EL (cell line): ENCODE results near the gene GABRB1.
"Not testable (repeated sequence)": the region's sequence is repeated elsewhere in the genome, so short reads cannot be mapped to it uniquely, and the experiment has no call there.

Source experiments
- DNase-seq: peaks from one replicate; pipeline ENCODE4 v3.0.0-alpha.2; 2016

The GABRB1 gene

DNA sequence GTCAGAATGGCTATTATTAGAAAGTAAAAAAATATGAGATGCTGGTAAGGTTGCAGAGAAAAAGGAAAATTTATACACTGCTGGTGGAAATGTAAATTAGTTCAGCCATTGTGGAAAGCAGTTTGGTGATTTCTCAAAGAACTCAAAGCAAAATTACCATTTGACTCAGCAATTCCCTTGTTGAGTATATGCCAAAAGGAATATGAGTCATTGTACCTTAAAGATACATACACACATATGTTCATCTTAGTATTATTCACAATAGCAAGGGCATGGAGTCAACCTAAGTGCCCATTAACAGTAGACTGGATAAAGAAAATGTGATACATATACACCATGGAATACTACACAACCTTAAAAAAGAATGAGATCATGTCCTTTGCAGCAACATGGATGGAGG is 284.0 kb downstream of the GABRB1 start:
- DNase-seq, result peak; percentile 47

DNA sequence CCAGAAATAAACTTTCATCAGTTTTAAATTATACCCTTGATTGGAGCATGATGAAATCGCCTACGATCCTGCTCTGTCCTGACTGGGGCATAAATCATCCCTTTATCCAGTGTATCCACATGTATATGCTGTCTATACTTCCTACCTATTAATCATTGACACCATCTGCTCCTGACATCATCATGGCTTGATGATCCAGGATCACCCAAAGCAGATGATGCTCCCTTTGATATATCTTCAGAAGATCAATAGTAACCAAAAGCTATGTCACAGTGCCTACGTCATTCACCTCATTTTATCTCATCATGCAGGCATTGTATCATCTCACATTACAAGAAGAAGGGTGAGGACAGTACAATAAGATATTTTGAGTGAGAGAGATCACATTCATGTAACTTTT is 294.7 kb downstream of the GABRB1 start:
- DNase-seq, result no peak

DNA sequence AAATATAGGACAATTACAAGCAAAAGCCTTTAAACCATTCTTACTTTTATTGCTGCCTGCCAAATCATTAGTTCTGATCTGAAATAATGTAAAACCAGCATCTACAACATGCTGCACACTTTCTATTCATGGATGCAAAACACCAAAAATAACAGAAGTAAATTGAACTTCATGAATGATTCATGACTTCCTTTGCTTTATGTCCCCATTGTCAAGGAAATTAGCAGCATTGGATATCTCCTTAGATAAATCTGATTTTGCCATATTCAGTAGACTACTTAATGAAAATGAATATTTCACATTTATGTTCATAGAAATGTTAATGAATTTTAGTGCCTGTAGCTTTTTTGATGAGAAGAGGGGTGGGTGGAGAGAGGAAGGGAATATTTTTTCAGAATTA is 299.5 kb downstream of the GABRB1 start:
- no peak for DNase-seq

DNA sequence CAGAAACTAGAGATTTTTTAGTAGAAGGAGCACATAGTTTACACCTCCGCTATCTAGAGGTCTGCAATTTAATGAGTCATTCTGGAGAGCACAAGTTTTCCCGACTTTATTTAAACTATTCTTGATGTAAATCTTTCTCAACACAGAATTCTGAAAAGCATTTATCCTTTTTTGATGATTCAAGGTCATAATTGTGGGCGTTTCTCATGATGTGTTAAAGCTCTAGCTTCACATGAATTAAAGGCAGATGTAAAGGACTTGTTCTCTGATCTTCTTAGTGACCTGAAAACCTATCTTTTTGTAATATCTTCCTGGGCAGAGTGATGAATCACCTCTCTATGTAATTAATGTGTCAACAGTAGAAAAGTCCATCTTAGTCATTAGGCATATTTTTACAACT is 303.3 kb downstream of the GABRB1 start:
- DNase-seq, result peak; percentile 38

DNA sequence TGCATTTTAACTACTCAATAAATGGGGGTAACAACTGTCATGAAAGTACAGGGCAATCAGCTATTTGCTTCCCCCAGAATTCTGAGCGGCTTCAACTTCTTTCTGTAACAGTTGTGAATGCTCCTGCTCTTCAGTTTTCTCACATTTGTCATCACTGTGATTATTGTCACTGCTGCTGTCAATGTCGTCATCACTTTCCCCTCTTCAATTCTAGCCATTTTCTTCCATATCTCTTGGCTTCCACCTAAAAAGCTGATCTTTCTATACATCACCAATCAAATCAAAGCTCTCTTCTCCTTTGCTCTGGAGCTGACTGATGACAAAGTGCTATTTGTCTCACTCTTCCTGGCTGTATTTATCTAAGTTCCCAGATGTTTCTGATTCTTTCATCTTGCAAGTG is 306.5 kb downstream of the GABRB1 start:
- no peak for DNase-seq

DNA sequence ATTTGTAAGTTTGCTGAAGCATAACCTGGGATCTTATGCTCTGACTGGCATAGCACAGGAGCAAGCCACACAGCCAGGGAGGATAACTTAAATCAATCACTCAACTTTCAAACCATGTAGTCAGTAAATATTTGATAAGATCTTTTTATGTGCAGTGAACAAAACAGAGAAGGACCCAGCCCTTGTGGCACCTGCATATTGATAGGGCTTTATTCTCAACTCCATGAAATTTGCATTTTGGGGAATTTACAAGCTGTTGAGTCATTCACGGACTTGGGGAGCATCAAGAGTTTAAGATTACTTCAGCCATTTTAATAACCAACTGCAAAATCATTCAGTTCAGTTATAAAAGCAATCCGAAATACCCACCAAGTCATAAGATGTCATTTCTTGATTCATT is 309.5 kb downstream of the GABRB1 start:
- no peak for DNase-seq

DNA sequence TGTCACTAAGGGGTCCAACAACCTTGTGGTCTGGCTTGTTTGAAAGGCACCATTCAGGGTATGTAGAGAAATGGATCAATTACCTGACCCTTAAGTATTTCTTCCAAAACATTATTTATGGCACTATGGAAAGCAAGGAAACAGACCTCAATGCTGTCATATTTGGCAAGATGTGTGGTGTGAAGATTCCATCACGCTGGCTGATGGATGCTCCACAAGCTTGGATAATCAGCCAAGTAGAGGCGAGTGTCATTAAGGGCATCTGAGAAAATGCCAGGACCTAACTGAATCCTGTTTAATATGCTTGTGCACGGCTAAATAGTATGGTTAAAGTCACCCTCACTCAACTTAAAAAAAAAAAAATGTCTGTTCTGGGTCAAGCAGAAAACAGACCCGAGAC is 311.4 kb downstream of the GABRB1 start:
- DNase-seq, result no peak

DNA sequence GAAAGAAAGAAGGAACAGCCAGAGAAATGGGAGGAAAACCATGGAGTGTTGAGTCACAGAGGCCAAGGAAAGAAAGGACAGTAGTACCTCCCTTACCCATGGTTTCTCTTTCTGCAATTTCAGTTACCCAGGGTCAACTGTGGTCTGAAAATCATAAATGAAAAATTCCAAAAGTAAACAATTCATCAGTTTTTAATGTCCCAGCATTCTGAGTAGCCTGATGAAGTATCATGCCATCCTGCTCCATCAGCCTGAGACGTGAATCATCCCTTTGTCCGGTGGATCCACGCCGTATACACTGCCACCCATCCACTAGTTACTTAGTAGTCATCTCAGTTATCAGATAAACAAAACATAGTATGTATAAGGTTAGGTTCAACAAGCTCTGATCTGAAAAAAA is 318.0 kb downstream of the GABRB1 start:
- peak; percentile 94 for DNase-seq

DNA sequence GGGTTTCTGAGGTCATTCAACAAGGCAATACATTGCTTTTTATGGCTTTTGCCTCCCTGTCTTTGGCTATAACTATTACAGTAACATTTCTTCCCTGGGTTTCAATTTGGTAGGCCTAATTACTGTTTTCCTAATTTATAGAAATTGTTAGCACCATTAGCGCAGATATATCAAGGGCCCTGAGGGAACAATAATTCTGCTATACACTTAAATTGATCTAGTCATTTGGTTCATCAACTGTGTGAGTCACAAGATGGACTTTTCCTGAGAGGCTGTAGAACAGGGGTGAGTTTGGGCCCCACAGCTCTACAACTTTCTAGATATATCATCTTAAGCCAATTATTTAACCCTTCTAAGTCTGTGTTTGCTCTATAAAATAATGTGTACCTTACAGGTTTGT is 324.2 kb downstream of the GABRB1 start:
- no peak for DNase-seq

DNA sequence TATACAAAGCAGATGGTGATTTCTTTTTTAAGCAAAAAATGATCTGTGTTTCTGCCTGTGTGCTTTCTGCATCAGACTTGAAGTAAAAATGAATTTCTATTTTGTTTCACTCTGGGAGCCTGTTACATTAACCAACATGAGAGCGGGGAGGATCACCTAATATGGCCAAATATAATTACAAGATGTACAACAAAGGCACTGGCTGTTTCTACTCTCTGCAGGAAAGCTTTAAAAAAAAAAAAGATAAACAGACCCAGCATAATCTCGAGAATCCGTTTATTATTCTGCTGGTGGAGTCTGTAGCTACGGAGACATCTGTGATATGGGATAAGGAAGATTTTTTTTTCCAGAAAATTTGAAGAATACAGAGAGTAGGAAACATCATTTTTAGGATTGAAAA is 328.5 kb downstream of the GABRB1 start:
- DNase-seq, result no peak

DNA sequence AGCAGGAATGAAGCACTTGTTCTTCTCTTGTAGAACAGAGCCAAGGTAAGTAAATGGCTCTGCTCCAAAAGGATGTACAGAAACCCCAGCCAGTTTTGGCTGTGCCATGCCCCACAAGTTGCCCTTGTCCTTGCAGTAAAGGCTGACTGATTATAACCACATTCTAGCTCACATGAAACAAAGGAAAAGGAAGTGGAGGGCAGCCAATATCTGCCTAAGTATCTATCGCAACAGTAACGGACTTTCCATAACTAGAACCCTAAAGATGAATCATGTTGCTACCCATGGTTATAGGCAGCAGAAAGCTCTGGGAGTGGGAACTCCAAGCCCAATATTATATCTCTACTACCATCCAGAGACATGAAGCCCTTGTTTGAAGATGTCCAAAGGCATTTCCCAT is 336.4 kb downstream of the GABRB1 start:
- DNase-seq, result no peak

DNA sequence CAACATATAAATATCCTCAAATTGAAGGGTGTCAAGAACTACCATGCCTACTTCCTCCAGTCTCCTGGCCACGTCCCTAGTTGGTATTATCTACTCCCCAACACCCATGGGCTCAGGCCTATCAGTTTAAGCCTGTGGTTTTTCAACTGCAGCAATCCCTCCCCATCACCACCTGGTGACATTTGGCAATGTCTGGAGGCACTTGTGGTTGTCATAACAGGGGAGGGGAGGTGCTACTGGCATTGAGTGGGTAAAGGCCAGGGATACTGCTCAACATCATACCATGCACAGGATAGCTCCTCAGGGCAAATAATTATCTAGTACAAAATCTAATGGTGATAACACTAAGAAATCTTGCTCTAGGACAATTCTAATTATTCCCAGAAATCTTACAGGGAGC is 336.8 kb downstream of the GABRB1 start:
- no peak for DNase-seq

DNA sequence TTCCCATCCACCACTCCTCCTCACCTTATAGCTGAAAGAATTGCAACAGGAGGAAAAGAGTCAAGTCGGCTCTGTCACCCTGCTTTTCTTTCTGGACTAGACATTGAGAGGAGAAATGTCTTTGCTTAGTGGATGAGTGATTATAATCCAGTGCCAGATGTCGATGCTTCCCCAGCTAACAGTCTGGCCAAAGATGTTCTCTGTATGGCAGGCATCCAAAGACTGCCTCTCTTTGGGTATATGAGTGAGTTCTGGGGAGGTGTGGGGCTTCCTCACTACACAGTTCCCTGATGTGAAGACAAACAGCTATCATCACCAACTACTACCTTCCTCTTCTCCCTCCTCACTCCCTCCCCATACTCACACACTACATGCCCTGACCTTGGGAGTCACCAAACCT is 341.2 kb downstream of the GABRB1 start:
- DNase-seq, result peak; percentile 31

DNA sequence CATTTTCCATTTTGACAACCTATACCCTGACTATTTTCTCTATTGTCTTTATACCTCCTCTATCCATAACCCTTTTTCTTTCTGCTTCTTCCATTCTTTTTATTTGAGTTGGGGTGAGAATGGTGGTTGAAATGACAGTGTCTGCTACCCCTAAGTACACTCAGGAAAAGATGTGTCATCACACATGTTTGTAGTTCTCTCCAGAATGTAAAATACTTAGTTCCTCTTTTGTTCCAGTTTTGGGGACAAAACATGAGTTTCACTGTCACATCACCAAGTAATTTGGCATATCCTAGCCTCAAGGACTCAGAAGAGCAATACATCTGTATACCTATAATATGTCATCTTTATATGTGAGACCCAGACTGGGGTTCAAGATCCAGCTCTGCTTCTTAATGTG is 341.8 kb downstream of the GABRB1 start:
- DNase-seq, result no peak

DNA sequence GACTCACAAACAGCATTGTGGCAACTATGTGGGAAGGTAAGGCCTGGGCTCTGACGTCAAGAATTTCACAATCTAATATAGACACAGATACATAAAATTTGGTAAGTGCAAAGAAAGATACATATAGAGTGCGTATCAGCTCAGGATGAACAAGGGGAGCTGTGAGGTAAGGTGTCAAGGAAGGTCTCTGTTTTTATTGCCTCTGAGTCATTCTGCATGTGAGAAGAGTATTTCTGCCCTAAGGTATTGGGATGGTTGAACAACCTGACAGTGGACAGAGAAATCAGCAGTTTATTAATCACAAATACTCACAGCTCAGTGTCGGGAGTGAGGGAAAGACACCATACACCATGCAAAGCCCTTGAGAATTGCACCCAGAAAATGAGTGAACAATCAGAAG is 342.3 kb downstream of the GABRB1 start:
- DNase-seq, result no peak

DNA sequence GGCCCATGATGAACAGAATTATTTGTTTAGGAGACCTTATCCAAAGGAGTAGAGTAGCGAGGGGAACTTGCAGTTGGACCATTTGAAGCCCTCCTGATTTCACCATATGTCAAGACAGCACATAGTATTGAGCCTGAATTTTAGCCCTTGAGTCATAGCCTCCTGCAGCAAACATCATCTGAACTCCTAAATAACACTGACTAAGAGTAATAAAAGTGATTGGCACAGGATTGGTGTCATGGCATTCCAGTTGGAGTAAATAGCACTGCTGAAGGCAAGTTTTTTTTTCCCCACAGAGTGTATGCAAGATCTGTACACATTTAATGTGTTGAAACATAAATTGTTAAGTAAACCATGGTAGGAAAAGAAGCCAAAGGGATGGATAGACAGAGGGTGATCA is 343.1 kb downstream of the GABRB1 start:
- peak; percentile 85 for DNase-seq

DNA sequence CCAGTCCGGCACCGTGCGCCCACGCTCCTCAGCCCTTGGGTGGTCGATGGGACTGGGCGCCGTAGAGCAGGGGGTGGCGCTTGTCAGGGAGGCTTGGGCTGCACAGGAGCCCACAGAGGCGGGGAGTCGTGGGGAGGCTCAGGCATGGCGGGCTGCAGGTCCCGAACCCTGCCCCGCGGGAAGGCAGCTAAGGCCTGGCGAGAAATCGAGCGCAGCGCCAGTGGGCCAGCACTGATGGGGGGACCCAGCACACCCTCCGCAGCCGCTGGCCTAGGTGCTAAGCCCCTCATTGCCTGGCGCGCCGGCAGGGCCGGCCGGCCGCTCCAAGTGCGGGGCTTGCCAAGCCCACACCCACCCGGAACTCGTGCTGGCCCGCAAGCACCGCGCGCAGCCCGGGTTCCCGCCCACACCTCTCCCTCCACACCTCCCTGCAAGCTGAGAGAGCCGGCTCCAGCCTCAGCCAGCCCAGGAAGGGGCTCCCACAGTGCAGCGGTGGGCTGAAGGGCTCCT is 346.7 kb downstream of the GABRB1 start:
- not testable (repeated sequence) for DNase-seq

DNA sequence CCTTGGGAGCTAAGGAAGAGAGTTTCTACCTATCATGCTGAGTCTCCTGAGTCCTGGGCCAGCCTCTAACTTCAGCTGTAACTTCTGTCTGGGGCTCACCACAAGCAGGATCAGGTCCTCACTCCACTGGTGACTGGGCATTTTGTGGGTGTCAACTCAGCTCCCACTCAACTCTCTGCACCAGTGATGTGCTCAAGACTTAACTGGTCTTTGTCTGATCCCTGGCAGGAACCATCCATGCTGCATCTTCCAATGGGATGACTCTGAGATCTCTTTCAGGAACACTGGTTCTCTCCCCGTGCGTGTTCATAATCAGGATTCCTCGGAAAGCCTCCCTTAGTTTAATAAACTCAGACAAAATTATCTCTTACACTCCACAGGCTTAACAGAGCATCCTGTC is 349.8 kb downstream of the GABRB1 start:
- DNase-seq, result no peak

DNA sequence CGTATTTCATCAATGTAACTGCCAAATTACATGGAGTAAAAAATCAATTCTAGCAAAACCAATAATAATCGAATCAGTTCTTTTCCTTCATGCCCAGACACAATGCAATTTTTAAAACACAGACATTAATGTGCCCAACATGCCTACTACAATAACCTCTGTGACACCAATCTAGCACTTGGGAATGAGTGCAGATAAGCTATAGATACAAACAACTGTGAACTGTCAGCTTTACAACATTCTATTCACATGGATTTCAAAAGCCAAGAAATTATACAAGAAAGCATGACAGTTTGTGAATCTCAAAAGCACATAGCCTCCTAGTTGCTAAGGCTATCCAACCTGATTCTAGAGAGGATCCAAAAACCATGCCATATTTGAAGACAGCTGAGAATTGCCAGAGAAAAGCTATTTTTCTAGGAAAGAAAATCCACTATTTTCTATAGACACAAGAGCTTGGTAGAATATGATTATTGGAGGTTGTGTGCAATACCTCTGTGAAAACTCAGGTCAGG is 351.5 kb downstream of the GABRB1 start:
- no peak for DNase-seq

DNA sequence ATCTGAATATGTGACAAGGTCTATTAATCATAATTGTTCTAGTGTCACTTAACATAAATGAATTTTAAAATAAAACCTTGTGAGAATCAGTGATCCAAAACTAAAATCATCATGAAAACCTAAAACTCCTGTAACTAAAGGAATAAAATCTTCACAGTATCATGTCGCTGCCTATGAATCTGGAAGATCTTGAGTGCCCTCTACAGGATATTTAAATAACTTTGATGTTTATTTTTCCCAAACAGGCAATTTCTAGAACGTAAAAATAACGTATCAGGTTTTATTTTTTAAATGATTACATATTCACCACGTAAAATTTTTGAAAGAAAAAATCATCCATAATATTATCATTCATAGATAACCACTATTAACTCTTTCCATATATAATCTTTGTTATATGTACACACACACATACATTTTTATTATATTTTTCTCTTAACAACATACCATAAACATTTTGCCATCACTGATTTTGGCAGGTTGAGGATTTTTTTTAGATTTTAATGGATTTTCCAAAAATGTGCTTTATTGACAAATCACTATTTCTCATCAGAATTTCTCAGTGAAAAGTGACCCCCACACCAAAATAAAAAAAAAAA is 352.6 kb downstream of the GABRB1 start:
- DNase-seq, result peak; percentile 44

DNA sequence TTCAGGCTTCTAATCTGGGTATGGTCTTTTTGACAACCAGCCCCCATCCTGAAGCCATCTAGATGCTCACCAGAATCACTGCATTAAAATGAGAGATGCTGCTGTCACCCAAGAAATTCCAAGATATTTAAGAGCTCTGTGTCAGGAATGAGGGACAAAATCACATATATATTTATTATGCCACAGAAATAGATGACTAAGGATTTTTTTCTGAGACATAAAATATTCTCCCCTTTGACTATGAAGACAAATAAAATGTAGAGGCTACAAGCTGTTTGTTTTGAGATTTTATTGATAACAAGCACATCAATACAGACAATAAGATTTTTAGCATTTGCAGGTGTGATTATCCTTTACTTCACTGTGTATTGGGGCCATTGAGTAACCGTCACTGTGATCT is 354.8 kb downstream of the GABRB1 start:
- no peak for DNase-seq

DNA sequence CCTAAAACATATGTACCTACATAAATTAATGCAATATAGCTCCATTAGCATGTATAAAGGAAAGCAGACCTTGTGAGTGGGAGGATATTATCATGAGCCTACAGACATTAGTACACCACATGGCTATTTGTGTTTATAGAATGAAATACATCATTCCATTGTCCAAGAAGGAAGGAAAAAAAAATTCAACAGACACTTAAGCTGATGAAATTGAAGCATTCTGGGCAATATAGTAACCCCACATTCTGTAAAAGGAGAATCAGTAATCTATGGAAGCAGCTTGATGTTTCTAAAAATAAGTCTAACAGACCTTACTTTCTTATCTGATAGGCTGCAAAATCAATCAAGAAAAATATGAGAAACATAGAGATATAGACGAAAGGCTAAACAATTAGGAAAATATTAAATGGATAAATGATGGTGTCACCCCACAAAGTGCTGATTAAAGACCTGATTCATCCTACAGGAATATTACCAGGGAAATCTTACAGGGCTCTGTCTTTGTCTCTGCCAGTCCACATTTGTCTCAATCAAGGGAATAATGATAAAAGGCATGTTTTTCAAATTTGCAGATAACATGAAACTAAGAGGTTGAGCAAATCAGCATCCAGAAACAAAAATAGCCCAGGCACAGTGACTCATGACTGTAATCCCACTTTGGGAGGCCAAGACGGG is 355.3 kb downstream of the GABRB1 start:
- DNase-seq, result no peak

DNA sequence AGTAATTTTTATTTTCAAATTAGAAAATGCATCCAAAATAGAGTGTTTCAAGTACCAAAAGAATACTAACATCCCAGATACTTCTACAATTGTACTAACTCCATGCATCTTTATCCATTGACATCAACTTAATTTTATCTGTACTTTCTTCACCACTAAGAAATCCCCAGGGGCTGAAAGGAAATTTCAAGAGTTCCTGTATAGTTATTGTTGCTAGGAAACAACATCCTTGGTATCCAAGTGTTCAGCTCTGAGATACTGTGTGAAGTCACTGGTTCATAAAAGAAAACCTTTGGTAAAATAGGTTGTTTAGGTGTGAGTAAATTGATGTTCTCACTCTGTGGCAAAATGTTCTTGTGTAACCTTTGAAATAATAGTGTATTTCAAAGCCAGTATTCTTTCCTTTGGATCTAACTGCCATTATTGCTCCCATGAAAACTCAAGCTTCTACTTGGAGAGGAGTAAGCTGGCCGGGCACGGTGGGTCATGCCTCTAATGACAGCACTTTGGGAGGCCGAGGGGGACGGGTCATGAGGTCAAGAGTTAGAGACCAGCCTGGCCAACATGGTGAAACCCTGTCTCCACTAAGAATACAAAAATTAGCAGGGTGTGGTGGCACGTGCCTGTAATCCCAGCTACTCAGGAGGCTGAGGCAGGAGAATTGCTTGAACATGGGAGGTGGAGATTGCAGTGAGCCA is 359.2 kb downstream of the GABRB1 start:
- no peak for DNase-seq

DNA sequence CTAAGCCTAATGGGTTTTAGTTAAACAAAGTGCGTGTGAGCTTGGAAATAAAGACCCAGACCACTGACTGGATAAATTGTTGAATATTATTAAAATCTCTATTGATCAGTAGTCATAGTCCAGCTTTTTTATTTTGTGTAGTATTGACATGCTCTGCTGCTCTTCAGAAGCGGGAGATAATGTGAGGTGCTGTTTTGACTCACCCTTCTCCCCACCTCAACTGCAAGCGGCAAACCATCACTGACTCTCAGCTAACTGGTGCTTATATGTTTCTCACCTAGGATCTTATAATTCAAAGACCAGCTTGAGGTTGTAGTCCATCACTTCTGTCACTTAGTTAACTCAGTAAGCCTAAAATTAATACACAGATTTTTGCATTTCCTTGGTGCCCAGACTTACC is 359.9 kb downstream of the GABRB1 start:
- DNase-seq, result no peak
